Measurements from ENCODE around the gene NRARP.
"Not testable (repeated sequence)": the region's sequence is repeated elsewhere in the genome, so short reads cannot be mapped to it uniquely, and the experiment has no call there.

The NRARP gene

DNA sequence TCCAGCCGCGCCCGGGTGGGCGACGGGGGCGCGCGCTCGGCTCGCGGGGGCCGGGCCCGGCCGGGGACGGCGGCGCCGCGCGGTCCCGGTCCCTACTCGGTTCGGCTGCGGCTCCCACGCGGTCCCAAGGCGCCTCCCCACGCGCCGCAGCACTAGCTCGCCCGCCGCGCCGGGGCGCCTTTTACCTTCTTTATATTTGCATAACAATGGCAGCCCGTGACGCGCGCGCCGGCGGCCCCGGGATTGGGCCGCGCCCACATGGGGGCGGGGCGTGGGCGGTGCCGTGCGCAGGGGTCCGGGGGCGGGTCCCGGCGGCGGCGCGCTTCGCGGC, at the start of gene NRARP:
TSS of gene NRARP (minus strand) at position 154 of the 331 bp plus-strand sequence. CDS start 343 bp downstream, outside the sequence.
- no peak for FAIRE-seq

- no peak for FAIRE-seq
Observed at GRCh38 chr9:137350696-137351584, 48.9 kb upstream of the NRARP start.

- no peak for FAIRE-seq
Observed at GRCh38 chr9:137349471-137350033, 47.5 kb upstream of the NRARP start.

GRCh38 chr9:137348769-137349470, 46.8 kb upstream of the NRARP start:
- no peak for FAIRE-seq

DNA sequence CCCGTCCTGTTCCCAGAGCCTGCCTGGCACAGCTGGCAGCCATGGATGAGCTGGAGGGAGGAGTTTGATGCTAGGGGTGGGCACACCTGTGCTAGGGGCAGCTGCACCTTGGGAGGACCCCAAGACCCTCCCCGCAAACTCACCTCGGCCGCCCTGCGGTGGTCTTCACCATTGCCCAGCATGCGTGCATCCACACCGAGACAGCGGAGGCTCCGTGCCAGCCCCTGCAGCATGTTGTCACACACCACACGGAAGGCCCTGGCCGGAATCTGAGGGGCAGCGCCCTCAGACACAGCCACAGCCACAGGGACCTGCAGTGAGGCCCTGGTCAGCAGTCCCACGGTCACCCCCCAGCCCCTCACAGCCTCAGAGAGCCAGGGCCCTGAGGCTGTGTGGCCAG, 45.9 kb upstream of the NRARP start:
- FAIRE-seq = no peak

GRCh38 chr9:137342482-137342881, 40.4 kb upstream of the NRARP start:
- no peak for FAIRE-seq

- FAIRE-seq = no peak
Observed at GRCh38 chr9:137341227-137341626, 39.2 kb upstream of the NRARP start.

DNA sequence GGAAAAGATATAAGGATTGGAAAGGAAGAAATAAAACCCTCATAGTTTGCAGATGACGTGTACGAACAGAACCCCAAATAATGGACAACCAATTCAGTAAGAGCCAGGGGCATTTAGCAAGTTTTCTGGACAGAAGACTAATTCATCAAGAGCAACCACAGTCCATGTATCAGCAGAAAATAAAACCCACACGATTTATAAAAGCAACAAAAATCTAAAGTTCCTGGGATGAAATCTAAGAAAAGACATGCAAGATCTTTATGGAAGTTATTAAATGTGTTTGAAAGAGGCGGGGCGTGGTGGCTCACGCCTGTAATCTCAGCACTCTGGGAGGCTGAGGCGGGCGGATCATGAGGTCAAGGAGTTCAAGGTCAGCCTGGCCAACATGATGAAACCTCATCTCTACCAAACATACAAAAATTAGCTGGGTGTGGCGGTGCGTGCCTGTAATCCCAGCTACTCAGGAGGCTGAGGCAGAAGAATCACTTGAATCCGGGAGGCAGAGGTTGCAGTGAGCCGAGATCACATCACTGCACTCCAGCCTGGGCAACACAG, 37.9 kb upstream of the NRARP start:
- FAIRE-seq = not testable (repeated sequence)

DNA sequence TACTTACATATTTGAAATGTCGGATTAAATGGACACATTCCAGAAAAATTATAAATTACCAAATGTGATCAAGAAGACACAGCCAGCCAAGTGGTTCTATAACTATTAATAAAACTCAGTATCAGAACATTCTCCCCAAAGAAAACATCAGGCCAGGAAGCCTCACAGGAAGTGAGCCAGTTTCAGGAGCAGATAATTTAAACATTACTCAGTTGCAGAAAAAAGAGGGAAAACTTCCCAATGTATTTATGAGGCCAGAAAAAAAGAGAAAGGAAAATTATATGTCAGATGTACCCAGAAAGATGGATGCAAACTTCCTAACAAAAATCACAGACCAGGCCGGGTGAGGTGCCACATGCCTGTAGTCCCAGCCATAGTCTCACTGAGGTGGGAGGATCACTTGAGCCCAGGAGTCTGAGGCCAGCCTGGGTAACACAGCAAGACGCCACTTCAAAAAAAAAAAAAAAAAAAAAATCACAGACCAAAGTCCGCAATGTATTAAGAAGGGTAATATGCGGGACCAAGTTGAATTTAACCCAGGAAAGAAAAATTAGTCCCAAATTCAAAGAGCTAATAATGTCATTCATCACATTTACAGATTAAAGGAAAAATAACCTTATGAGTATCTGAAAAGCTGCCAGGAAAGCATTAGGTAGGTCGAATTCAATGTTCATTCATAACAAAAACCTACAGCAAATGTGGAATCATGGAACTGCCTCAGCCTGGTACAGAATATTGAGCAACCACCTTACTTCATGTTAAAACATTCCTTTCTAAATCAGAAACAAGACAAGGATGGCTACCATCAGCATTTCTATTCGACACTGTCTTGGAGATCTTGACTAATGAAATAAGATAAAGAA, 37.2 kb upstream of the NRARP start:
- FAIRE-seq = no peak

DNA sequence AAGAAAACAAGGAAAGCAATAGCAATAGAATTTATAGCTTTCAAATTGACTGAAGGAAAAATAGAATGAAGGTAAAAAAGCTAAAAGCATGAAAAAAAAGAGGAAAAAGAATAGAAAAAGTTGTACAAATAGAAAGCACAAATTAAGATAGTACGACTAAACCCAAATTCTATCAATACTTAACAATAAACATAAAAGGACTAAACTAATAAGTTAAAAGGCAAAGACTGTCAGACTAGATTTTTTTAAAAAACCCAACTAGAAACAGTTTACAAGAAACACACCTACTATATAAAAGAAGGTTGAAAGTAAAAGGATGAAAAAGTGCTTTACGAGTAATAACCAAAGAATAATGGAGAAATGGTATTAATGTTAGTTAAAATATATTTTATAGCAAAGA, 34.7 kb upstream of the NRARP start:
- no peak for FAIRE-seq

GRCh38 chr9:137333016-137333671, 31.1 kb upstream of the NRARP start:
- no peak for FAIRE-seq

GRCh38 chr9:137331929-137332328, 29.9 kb upstream of the NRARP start:
- FAIRE-seq = no peak

- no peak for FAIRE-seq
Observed at GRCh38 chr9:137330689-137331088, 28.6 kb upstream of the NRARP start.

- not testable (repeated sequence) for FAIRE-seq
Observed at GRCh38 chr9:137329590-137329989, 27.5 kb upstream of the NRARP start.

- peak; percentile 100 for FAIRE-seq
Observed at GRCh38 chr9:137327641-137328550, 25.8 kb upstream of the NRARP start.

GRCh38 chr9:137326445-137327065, 24.5 kb upstream of the NRARP start:
- no peak for FAIRE-seq

- FAIRE-seq = no peak
Observed at GRCh38 chr9:137325799-137326198, 23.7 kb upstream of the NRARP start.

GRCh38 chr9:137325124-137325523, 23.1 kb upstream of the NRARP start:
- no peak for FAIRE-seq

DNA sequence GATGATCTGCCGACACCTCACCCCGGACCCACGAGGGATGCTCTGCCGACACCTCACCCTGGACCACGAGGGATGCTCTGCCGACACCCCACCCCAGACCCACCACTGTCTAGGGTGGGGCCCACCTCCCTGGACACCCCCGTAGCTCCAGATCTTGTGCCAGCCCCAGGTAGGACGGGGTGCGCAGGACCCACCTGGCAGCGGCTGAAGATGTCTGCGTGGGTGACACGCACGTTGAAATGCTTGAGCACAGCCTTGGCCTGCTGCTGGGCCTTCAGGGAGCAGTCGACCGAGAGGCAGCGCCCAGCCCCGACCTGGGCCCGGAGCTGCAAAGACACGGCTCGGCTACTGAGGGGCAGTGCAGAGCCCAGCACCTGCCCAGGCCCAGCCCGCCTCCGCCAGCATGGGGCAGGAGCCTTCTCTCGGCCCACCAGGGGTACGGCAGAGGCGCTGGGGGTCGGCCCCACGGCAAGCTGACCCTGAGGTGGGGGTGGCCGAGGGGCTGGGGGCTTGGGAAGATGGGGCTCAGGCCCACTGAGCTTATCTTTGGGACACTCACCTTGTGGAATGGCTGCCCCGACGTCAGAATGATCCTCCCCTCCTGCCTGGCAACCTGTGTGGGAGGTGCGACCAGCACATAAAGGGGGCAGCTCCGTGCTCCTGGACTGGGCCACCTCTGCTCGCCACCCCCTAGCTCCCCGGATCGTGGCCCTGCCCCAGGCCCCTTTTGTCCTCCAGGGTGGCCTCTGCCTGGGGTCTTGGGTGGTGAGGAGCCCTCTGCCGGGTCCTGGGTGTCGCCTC, 21.7 kb upstream of the NRARP start:
- FAIRE-seq = no peak
